CD14-positive monocyte (primary cell): ENCODE measurements around the gene IFNA7. TPM values are rescaled to one million over a fixed set of nuclear protein-coding genes. Genes with fewer than 3 reads are reported as not detected.
"Not testable (repeated sequence)": the region's sequence is repeated elsewhere in the genome, so short reads cannot be mapped to it uniquely, and the experiment has no call there.

Experiments
- DNase-seq, 3 donors: peaks; one replicate each; pipeline ENCODE4 v3.0.0-alpha.2; 2011 to 2022
- H2AFZ ChIP-seq: 2 replicates; pipeline ENCODE4 v1.6.0; 2012; ENCODE audit warnings: mild to moderate bottlenecking, low read depth, low read length, inconsistent platforms; ENCODE audit not compliant: insufficient read depth, poor library complexity, severe bottlenecking
- H3K27ac ChIP-seq, 2 donors: 1 replicate in 1 of 2; 2 replicates in 1 of 2; pipeline ENCODE4 v1.5.1; 2012 to 2013; ENCODE audit warnings: low read length in 2 of 2, control low read depth in 1 of 2, inconsistent platforms in 1 of 2, low read depth in 1 of 2, mild to moderate bottlenecking in 1 of 2
- H3K27me3 ChIP-seq, 2 donors: one replicate each; pipeline versions ENCODE4 v1.6.0 to v1.6.1; 2011 to 2013; ENCODE audit warnings: low read length in 2 of 2; ENCODE audit not compliant: control insufficient read depth in 2 of 2, insufficient read depth in 2 of 2
- H3K36me3 ChIP-seq, 2 donors: replicated peaks in 1 of 2; 1 replicate in 1 of 2; 2 replicates in 1 of 2; pipeline versions ENCODE4 v1.5.1 to v1.6.1; 2012 to 2013; ENCODE audit warnings: low read length in 2 of 2, control low read depth in 1 of 2, inconsistent platforms in 1 of 2, mild to moderate bottlenecking in 1 of 2; ENCODE audit not compliant: insufficient read depth in 2 of 2, control insufficient read depth in 1 of 2
- H3K4me1 ChIP-seq, 2 donors: 1 replicate in 1 of 2; 2 replicates in 1 of 2; pipeline versions ENCODE4 v1.5.1 to v1.6.1; 2012 to 2013; ENCODE audit warnings: low read length in 2 of 2, control low read depth in 1 of 2, inconsistent platforms in 1 of 2, mild to moderate bottlenecking in 1 of 2, moderate library complexity in 1 of 2; ENCODE audit not compliant: insufficient read depth in 2 of 2, control insufficient read depth in 1 of 2
- H3K4me2 ChIP-seq: replicated peaks from 2 replicates; pipeline ENCODE3; 2012; ENCODE audit warnings: low read length, moderate library complexity, mild to moderate bottlenecking; ENCODE audit not compliant: poor library complexity, severe bottlenecking; ENCODE audit errors: extremely low read depth
- H3K4me3 ChIP-seq, 3 experiments: fragments of 200-600 bp in 1 of 3; sonication (generic) in 1 of 3; replicated peaks in 1 of 3; 1 replicate in 2 of 3; 2 replicates in 1 of 3; pipeline ENCODE4 v1.5.1; 2011 to 2013; ENCODE audit warnings: low read length in 3 of 3, mild to moderate bottlenecking in 3 of 3, control low read depth in 2 of 3, low read depth in 2 of 3, inconsistent platforms in 1 of 3, moderate library complexity in 1 of 3
- H3K79me2 ChIP-seq: 2 replicates; pipeline ENCODE4 v1.6.0; 2012; ENCODE audit warnings: mild to moderate bottlenecking, control low read depth, inconsistent platforms, low read length, moderate library complexity; ENCODE audit not compliant: insufficient read depth
- H3K9ac ChIP-seq: 2 replicates; pipeline ENCODE4 v1.6.0; 2017; ENCODE audit warnings: low read length, mild to moderate bottlenecking; ENCODE audit not compliant: insufficient read depth, poor library complexity, severe bottlenecking
- H3K9me3 ChIP-seq, 2 donors: replicated peaks in 1 of 2; 1 replicate in 1 of 2; 2 replicates in 1 of 2; pipeline versions ENCODE4 v1.5.1 to v1.6.1; 2012 to 2013; ENCODE audit warnings: low read length in 2 of 2, control low read depth in 1 of 2; ENCODE audit not compliant: control insufficient read depth in 1 of 2, insufficient read depth in 1 of 2
- H4K20me1 ChIP-seq: 2 replicates; pipeline ENCODE4 v1.6.0; 2012; ENCODE audit warnings: mild to moderate bottlenecking, low read length, control low read depth, moderate library complexity; ENCODE audit not compliant: insufficient read depth
- H3K27ac Mint-ChIP-seq, 7 donors: one replicate each; pipeline ENCODE4 v1.8.0; 2020; ENCODE audit warnings: mild to moderate bottlenecking in 7 of 7, mixed read lengths in 7 of 7, moderate library complexity in 6 of 7, inconsistent platforms in 2 of 7
- H3K27me3 Mint-ChIP-seq, 3 donors: one replicate each; pipeline ENCODE4 v1.8.0; 2021 to 2022; ENCODE audit warnings: low read depth in 3 of 3, mild to moderate bottlenecking in 3 of 3, mixed read lengths in 3 of 3, moderate library complexity in 3 of 3, inconsistent platforms in 1 of 3
- H3K36me3 Mint-ChIP-seq, 2 donors: one replicate each; pipeline ENCODE4 v1.8.0; 2020; ENCODE audit warnings: mixed read lengths in 2 of 2, inconsistent platforms in 1 of 2, mild to moderate bottlenecking in 1 of 2
- H3K4me1 Mint-ChIP-seq: one replicate; pipeline ENCODE4 v1.8.0; 2020; ENCODE audit warnings: mild to moderate bottlenecking, mixed read lengths
- H3K4me3 Mint-ChIP-seq, 2 donors: one replicate each; pipeline ENCODE4 v1.8.0; 2020; ENCODE audit warnings: mild to moderate bottlenecking in 2 of 2, mixed read lengths in 2 of 2, moderate library complexity in 1 of 2
- H3K9me3 Mint-ChIP-seq, 7 donors: one replicate each; pipeline ENCODE4 v1.8.0; 2020 to 2022; ENCODE audit warnings: mixed read lengths in 7 of 7, mild to moderate bottlenecking in 6 of 7, moderate library complexity in 6 of 7, inconsistent platforms in 2 of 7
- CTCF ChIP-seq: fragments of 200-600 bp; IDR thresholded peaks from one replicate; pipeline ENCODE4 v1.8.0; 2022; ENCODE audit warnings: antibody characterized with exemption, mild to moderate bottlenecking
- WGBS: methylation state at CpG from one replicate; pipeline ENCODE4 v1.1.5; 2013; ENCODE audit warnings: missing lambda C conversion rate; ENCODE audit not compliant: insufficient coverage; 5-methylcytosine and 5-hydroxymethylcytosine counted together
- intact Hi-C, 2 donors: fragments of 100-400 bp; cut with micrococcal nuclease; formaldehyde crosslinking; loops; one replicate each; pipeline versions ENCODE4 v1.15.0 to v1.15.1; 2023
- polyA plus RNA-seq, 3 donors: library from polyadenylated mRNA; depleted of rRNA in 1 of 3; unstranded in 2 of 3; stranded (reverse) in 1 of 3; fragments of 300-500 nt in 2 of 3; fragments of >200 nt in 1 of 3; fragmentation: Illumina TruSeq in 2 of 3; gene quantifications; 1 replicate in 2 of 3; 2 replicates in 1 of 3; pipeline ENCODE4 v1.2.3, GENCODE V29; 2012 to 2021

Gene IFNA7
- polyA plus RNA-seq, 3 donors = not detected

GRCh38 chr9:21235468-21236359 is 33.7 kb upstream of the IFNA7 start:
- H3K4me1 ChIP-seq = peaks cover 16 to 19% of the 10 kb centered on the region in 2 donors
- H3K79me2 ChIP-seq, H3K36me3 Mint-ChIP-seq, H3K9me3 Mint-ChIP-seq, intact Hi-C loops, H3K27ac ChIP-seq, H3K4me3 ChIP-seq, H3K9me3 ChIP-seq, H3K36me3 ChIP-seq, H3K4me2 ChIP-seq, H2AFZ ChIP-seq, H3K9ac ChIP-seq, H4K20me1 ChIP-seq: not testable (repeated sequence)
- WGBS = 0% methylated on average over 1 of the region's 8 CpGs
- peak; percentile 75 for TF ChIP-seq CTCF
- peaks cover 12 to 22% (median 18%) of the 10 kb centered on the region in 3 donors for H3K27me3 Mint-ChIP-seq
- peaks cover 18% of the 10 kb centered on the region for H3K4me1 Mint-ChIP-seq
- H3K27ac Mint-ChIP-seq = peak overlapping the region in 1 of 7 donors; percentile 4
- peaks cover 3 to 12% of the 10 kb centered on the region in 2 donors for H3K27me3 ChIP-seq
- peak; percentile 50 to 72 (median 65) for DNase-seq
- H3K4me3 Mint-ChIP-seq = peak overlapping the region in 1 of 2 donors; percentile 61

GRCh38 chr9:21234153-21234687 is 32.2 kb upstream of the IFNA7 start:
- TF ChIP-seq CTCF = no peak
- Histone ChIP-seq H3K9me3 (no peaks in the 10 kb centered on the region), H3K27ac (no peak overlapping the region), H2AFZ (no peak overlapping the region), H3K79me2 (no peaks in the 10 kb centered on the region), H3K4me2 (no peak overlapping the region), H3K27me3 (peaks cover 3 to 12% of the 10 kb centered on the region in 2 donors), H3K36me3 (no peaks in the 10 kb centered on the region), H3K9ac (no peak overlapping the region), H4K20me1 (no peaks in the 10 kb centered on the region), H3K4me3 (no peak overlapping the region), H3K4me1 (peaks cover 3 to 5% of the 10 kb centered on the region in 2 donors)
- Mint-ChIP-seq H3K4me1 (peaks cover 6% of the 10 kb centered on the region), H3K27ac (no peak overlapping the region), H3K9me3 (no peaks in the 10 kb centered on the region), H3K27me3 (peaks cover 12 to 22% (median 18%) of the 10 kb centered on the region in 3 donors), H3K36me3 (no peaks in the 10 kb centered on the region), H3K4me3 (no peak overlapping the region)
- no peak for DNase-seq
- 100% methylated on average over 3 of the region's 4 CpGs for WGBS
- intact Hi-C loops = no loop called here
